ENCODE data around the gene QTRT2. TPM values are rescaled to one million over a fixed set of nuclear protein-coding genes. Genes with fewer than 3 reads are reported as not detected.

QTRT2 gene
- total RNA-seq, 1 experiment from 2014 or later = 44.3 TPM

DNA sequence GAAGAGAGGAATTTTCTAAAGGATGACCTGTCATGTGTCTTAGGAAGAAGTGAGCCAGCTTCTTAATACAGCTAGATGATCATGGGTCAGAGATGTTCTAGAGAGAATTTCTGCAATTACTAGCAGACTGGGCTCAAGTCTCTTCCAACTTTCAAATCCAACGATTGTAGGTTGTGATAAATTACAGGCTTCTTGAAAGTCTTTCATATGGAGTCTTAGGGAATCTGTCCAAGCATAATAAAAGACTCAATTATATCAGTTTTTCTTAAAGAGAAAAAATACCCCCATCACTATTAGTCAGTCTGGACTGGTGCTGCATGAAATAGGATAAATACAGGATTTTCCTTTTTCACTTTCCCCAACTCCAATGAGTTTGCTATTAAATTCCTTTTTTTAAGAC, 63.2 kb downstream of the QTRT2 start:
- Mint-ChIP-seq H3K27me3 (ENCODE audit: unreplicated experiment) (no peaks in the 10 kb centered on the region), H3K4me1 (ENCODE audit: low read depth, unreplicated experiment) (no peaks in the 10 kb centered on the region), H3K36me3 (ENCODE audit: insufficient read depth, unreplicated experiment) (no peaks in the 10 kb centered on the region), H3K9me3 (ENCODE audit: low read depth, unreplicated experiment) (no peaks in the 10 kb centered on the region), H3K27ac (ENCODE audit: unreplicated experiment) (no peak overlapping the region), H3K4me3 (ENCODE audit: low read depth, unreplicated experiment) (no peak overlapping the region)
- no peak for DNase-seq
- intact Hi-C loops (cut with micrococcal nuclease; ENCODE audit: unreplicated experiment) = no loop called here
- no TSS peak for BruUV-seq (replicated peaks)
- TF ChIP-seq, protein P1, sequence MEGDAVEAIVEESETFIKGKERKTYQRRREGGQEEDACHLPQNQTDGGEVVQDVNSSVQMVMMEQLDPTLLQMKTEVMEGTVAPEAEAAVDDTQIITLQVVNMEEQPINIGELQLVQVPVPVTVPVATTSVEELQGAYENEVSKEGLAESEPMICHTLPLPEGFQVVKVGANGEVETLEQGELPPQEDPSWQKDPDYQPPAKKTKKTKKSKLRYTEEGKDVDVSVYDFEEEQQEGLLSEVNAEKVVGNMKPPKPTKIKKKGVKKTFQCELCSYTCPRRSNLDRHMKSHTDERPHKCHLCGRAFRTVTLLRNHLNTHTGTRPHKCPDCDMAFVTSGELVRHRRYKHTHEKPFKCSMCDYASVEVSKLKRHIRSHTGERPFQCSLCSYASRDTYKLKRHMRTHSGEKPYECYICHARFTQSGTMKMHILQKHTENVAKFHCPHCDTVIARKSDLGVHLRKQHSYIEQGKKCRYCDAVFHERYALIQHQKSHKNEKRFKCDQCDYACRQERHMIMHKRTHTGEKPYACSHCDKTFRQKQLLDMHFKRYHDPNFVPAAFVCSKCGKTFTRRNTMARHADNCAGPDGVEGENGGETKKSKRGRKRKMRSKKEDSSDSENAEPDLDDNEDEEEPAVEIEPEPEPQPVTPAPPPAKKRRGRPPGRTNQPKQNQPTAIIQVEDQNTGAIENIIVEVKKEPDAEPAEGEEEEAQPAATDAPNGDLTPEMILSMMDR (IDR thresholded peaks at IDR 0.05; ENCODE audit: unreplicated experiment) = no peak
- CTCF ChIA-PET = no interaction called here

DNA sequence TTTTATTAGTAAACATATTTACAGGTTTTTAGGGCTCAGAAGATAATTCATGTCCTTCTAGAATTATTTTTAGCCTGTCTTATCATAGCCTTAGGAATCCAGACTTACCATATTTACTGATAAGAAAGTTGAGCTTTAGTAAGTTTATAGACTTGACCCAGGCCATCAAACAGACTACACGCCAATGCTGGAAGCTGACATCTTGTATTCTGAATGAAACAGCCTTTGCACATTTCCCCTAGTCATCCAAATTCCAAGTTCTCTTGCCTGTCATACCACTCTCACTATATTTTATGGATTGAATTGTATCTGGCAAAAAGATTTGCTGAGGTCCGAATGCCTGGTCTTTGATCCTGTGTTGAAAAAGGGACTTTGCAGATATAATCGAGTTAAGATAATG, 63.7 kb downstream of the QTRT2 start:
- Mint-ChIP-seq H3K27me3 (ENCODE audit: unreplicated experiment) (no peaks in the 10 kb centered on the region), H3K4me1 (ENCODE audit: low read depth, unreplicated experiment) (no peaks in the 10 kb centered on the region), H3K36me3 (ENCODE audit: insufficient read depth, unreplicated experiment) (no peaks in the 10 kb centered on the region), H3K4me3 (ENCODE audit: low read depth, unreplicated experiment) (no peak overlapping the region), H3K27ac (ENCODE audit: unreplicated experiment) (no peak overlapping the region), H3K9me3 (ENCODE audit: low read depth, unreplicated experiment) (no peaks in the 10 kb centered on the region)
- no TSS peak for BruUV-seq (replicated peaks)
- no peak for DNase-seq
- TF ChIP-seq, protein P1 (IDR thresholded peaks at IDR 0.05; ENCODE audit: unreplicated experiment) = no peak
- intact Hi-C loops (cut with micrococcal nuclease; ENCODE audit: unreplicated experiment) = no loop called here
- CTCF ChIA-PET = no interaction called here

DNA sequence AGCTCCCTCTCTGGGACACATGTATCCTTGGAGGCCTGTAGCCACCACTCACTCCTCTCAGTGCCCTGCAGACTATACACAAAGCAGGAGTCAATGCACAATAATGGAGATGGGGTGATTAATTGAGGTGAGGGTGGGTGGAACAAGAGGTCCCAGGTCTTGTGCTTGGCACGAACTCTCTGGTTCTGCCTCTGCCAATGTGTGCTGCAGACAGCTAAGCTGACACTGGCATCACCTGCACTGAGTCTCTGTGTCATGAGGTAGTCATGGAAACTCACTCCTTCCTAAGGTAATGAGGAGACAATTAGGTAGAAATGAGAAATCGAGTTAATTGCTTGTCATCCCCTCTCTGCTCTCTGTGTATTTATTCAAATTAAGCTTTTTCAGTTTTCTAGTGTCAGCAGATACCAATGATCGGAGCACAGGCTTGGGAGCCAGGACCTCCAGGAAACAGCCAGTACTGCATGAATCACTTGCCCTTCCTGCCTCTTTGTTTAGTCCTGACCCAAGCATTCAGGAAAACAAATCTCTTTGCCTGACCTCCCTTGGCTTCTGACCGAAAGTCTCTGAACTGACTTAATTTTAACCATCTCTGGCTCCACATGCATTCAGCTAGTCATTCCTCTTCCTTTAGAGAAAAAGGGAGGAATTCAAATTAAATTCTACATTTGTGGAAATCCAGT, 65.6 kb downstream of the QTRT2 start:
- H3K4me3 Mint-ChIP-seq (ENCODE audit: low read depth, unreplicated experiment) = no peak overlapping the region
- no peaks in the 10 kb centered on the region for H3K4me1 Mint-ChIP-seq (ENCODE audit: low read depth, unreplicated experiment)
- BruUV-seq (replicated peaks) = no TSS peak
- no peaks in the 10 kb centered on the region for H3K36me3 Mint-ChIP-seq (ENCODE audit: insufficient read depth, unreplicated experiment)
- H3K27ac Mint-ChIP-seq (ENCODE audit: unreplicated experiment) = no peak overlapping the region
- intact Hi-C loops (cut with micrococcal nuclease; ENCODE audit: unreplicated experiment) = no loop called here
- CTCF ChIA-PET = interaction anchor here (0.6 to 0.7 kb wide), 2 partner anchors 19 to 251 kb away, joined by 3 to 6 read pairs; no protein-coding TSS in a partner anchor
- TF ChIP-seq, protein P1 (IDR thresholded peaks at IDR 0.05; ENCODE audit: unreplicated experiment) = no peak
- no peaks in the 10 kb centered on the region for H3K27me3 Mint-ChIP-seq (ENCODE audit: unreplicated experiment)
- H3K9me3 Mint-ChIP-seq (ENCODE audit: low read depth, unreplicated experiment) = no peaks in the 10 kb centered on the region
- no peak for DNase-seq

DNA sequence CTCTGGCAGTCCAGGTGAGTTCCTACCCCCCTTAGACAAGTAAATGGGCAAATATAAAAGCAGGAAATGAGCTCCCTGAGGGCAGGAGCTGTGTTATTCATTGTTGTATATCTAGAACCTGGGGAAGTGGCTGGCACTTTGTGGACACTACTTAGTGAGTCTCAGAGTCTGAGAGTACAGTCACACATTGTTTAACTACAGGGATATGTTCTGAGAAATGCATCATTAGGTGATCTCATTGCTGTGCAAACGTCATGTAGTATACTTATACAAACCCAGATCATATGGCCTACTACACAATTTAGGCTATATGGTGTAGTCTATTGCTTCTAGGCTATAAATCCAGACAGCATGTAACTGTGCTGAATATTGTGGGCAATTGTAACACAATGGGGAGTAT, 69.9 kb downstream of the QTRT2 start:
- intact Hi-C loops (cut with micrococcal nuclease; ENCODE audit: unreplicated experiment) = no loop called here
- Mint-ChIP-seq H3K27ac (ENCODE audit: unreplicated experiment) (no peak overlapping the region), H3K36me3 (ENCODE audit: insufficient read depth, unreplicated experiment) (no peaks in the 10 kb centered on the region), H3K4me3 (ENCODE audit: low read depth, unreplicated experiment) (no peak overlapping the region), H3K9me3 (ENCODE audit: low read depth, unreplicated experiment) (no peaks in the 10 kb centered on the region), H3K27me3 (ENCODE audit: unreplicated experiment) (peaks cover 2% of the 10 kb centered on the region), H3K4me1 (ENCODE audit: low read depth, unreplicated experiment) (no peaks in the 10 kb centered on the region)
- no peak for DNase-seq
- BruUV-seq (replicated peaks) = no TSS peak
- CTCF ChIA-PET = no interaction called here
- TF ChIP-seq, protein P1 (IDR thresholded peaks at IDR 0.05; ENCODE audit: unreplicated experiment) = no peak
